GM12864 (cell line): ENCODE measurements around the gene MAP3K2.

ENCODE experiments used
- DNase-seq: peaks from one replicate; pipeline ENCODE4 v3.0.0-alpha.2; 2011; ENCODE audit warnings: low read depth
- H3K4me3 ChIP-seq: 2 replicates; pipeline ENCODE4 v1.5.1; 2011; ENCODE audit warnings: mild to moderate bottlenecking, low read depth, low read length, control low read depth
- CTCF ChIP-seq: IDR thresholded peaks from 2 replicates; pipeline ENCODE4 v1.5.1; 2011; ENCODE audit warnings: low read depth, mild to moderate bottlenecking, moderate library complexity, low read length, control low read depth, inconsistent platforms; ENCODE audit errors: missing control alignments

The MAP3K2 gene

GRCh38 chr2:127361929-127362885, 25.6 kb downstream of the MAP3K2 start:
- DNase-seq, result no peak
- H3K4me3 ChIP-seq, result no peak overlapping the region
- TF ChIP-seq CTCF, result no peak

GRCh38 chr2:127360242-127360641, 27.5 kb downstream of the MAP3K2 start:
- TF ChIP-seq CTCF, result no peak
- no peak for DNase-seq
- H3K4me3 ChIP-seq, result no peak overlapping the region

- no peak for DNase-seq
- no peak for TF ChIP-seq CTCF
- no peak overlapping the region for H3K4me3 ChIP-seq
Observed at GRCh38 chr2:127359520-127359919, 28.3 kb downstream of the MAP3K2 start.

GRCh38 chr2:127358971-127359370, 28.8 kb downstream of the MAP3K2 start:
- TF ChIP-seq CTCF, result no peak
- no peak overlapping the region for H3K4me3 ChIP-seq
- no peak for DNase-seq

GRCh38 chr2:127358044-127358443, 29.7 kb downstream of the MAP3K2 start:
- no peak for TF ChIP-seq CTCF
- no peak for DNase-seq
- no peak overlapping the region for H3K4me3 ChIP-seq

- DNase-seq, result no peak
- no peak overlapping the region for H3K4me3 ChIP-seq
- no peak for TF ChIP-seq CTCF
Observed at GRCh38 chr2:127357591-127357990, 30.2 kb downstream of the MAP3K2 start.

GRCh38 chr2:127356531-127356930, 31.2 kb downstream of the MAP3K2 start:
- DNase-seq, result no peak
- no peak for TF ChIP-seq CTCF
- H3K4me3 ChIP-seq, result no peak overlapping the region
